ENCODE measurements around the gene BPIFA3.

BPIFA3 gene

DNA sequence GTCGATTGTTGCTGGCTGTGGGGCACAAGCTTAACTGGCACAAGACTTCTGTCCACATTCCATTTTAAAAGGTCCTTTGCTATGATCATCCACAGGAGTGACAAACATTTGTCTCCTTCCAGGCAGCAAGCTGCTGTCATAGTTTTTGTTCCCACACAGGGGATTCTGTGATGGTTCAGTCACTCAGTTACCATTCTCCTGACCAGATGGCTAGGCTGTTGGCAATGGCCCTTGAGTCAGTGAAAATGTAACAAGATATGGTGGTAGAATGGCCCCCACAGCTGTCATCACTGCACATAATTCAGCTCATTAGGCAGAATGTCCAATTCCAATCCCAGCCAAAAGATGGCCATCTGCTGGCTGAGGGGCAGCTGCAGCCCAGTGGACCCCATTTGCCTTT, 32.3 kb downstream of the BPIFA3 start (continued):
- TF ChIP-seq ZNF155 (tag by site-specific recombination; IDR thresholded peaks at IDR 0.05) = no peak
- no peak for TF ChIP-seq ZNF138 (tag by site-specific recombination; IDR thresholded peaks at IDR 0.05; ENCODE audit: borderline replicate concordance)

DNA sequence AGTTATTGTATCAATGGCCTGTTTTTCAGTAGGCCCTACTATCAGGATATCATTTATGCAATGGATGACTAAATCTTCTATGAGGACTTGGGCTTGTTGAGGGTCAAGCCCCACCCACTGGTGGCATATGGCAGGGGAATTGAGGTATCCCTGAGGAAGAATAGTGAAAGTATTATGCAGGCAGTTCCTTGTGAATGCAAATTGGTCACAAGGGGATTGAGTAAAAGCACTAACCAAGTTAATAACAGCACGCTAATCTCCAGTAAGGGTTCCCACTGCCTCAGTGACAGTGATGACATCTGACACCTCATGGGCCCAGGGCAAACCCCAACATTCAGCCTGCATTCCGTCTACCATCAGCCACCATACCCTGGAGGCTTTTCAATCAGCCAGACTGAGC, 33.5 kb downstream of the BPIFA3 start:
- TF ChIP-seq, protein P1, sequence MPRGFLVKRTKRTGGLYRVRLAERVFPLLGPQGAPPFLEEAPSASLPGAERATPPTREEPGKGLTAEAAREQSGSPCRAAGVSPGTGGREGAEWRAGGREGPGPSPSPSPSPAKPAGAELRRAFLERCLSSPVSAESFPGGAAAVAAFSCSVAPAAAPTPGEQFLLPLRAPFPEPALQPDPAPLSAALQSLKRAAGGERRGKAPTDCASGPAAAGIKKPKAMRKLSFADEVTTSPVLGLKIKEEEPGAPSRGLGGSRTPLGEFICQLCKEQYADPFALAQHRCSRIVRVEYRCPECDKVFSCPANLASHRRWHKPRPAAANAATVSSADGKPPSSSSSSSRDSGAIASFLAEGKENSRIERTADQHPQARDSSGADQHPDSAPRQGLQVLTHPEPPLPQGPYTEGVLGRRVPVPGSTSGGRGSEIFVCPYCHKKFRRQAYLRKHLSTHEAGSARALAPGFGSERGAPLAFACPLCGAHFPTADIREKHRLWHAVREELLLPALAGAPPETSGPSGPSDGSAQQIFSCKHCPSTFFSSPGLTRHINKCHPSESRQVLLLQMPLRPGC (tag by site-specific recombination; IDR thresholded peaks at IDR 0.05) = no peak
- TF ChIP-seq KLF8 (tag by site-specific recombination; IDR thresholded peaks at IDR 0.05) (no peak), ZNF214 (tag by site-specific recombination; IDR thresholded peaks at IDR 0.05; ENCODE audit: borderline replicate concordance) (no peak), PRDM1 (tag by site-specific recombination; IDR thresholded peaks at IDR 0.05) (no peak), ZNF211 (tag by site-specific recombination; IDR thresholded peaks at IDR 0.05; ENCODE audit: low read depth) (no peak), ZNF292 (tag by site-specific recombination; IDR thresholded peaks at IDR 0.05; ENCODE audit: borderline replicate concordance, low read depth) (no peak)
- TF ChIP-seq, protein P2, sequence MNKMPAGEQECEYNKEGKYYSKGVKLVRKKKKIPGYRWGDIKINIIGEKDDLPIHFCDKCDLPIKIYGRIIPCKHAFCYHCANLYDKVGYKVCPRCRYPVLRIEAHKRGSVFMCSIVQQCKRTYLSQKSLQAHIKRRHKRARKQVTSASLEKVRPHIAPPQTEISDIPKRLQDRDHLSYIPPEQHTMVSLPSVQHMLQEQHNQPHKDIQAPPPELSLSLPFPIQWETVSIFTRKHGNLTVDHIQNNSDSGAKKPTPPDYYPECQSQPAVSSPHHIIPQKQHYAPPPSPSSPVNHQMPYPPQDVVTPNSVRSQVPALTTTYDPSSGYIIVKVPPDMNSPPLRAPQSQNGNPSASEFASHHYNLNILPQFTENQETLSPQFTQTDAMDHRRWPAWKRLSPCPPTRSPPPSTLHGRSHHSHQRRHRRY (tag by site-specific recombination; IDR thresholded peaks at IDR 0.05) = no peak
- ChIA-PET POLR2A (no interaction called here), CTCF (no interaction called here)
- Histone ChIP-seq H3K4me3 (ENCODE audit: low read depth, low read length) (no peak overlapping the region), H3K27ac (ENCODE audit: extremely low read depth, low read depth, low read length) (no peak overlapping the region), H3K4me1 (ENCODE audit: control insufficient read depth, insufficient read depth, low read length) (no peaks in the 10 kb centered on the region), H3K9me3 (ENCODE audit: control insufficient read depth, insufficient read depth, low read depth, low read length) (no peaks in the 10 kb centered on the region), H3K36me3 (ENCODE audit: control insufficient read depth in 2 of 2, insufficient read depth in 1 of 2, low read length in 2 of 2) (no peaks in the 10 kb centered on the region)

DNA sequence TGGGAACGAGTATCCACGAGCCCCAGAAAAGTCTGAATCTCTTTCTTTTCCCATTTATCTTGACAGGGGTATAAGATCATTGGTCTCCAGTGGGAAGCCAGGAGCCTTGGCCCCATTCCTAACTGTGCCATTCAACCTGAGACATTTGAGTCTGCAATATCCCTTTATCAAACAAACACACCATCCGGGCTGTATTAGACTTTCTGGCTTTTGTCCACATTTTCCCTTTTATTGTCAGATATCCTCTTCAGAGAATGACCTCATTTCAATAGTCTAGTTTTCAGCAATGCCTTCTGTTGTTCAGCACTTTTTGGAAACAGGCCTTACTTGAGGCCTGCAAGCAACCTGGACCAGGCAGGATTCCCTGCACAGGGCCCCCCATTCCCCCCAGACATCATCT, 34.3 kb downstream of the BPIFA3 start:
- Histone ChIP-seq H3K27ac (ENCODE audit: extremely low read depth, low read depth, low read length) (no peak overlapping the region), H3K4me1 (ENCODE audit: control insufficient read depth, insufficient read depth, low read length) (no peaks in the 10 kb centered on the region), H3K4me3 (ENCODE audit: low read depth, low read length) (no peak overlapping the region), H3K36me3 (ENCODE audit: control insufficient read depth in 2 of 2, insufficient read depth in 1 of 2, low read length in 2 of 2) (no peaks in the 10 kb centered on the region), H3K9me3 (ENCODE audit: control insufficient read depth, insufficient read depth, low read depth, low read length) (no peaks in the 10 kb centered on the region)
- TF ChIP-seq IKZF3 (tag by site-specific recombination; IDR thresholded peaks at IDR 0.05) = no peak
- no peak for TF ChIP-seq KLF7 (tag by site-specific recombination; IDR thresholded peaks at IDR 0.05; ENCODE audit: borderline replicate concordance)
- TF ChIP-seq, protein P3, sequence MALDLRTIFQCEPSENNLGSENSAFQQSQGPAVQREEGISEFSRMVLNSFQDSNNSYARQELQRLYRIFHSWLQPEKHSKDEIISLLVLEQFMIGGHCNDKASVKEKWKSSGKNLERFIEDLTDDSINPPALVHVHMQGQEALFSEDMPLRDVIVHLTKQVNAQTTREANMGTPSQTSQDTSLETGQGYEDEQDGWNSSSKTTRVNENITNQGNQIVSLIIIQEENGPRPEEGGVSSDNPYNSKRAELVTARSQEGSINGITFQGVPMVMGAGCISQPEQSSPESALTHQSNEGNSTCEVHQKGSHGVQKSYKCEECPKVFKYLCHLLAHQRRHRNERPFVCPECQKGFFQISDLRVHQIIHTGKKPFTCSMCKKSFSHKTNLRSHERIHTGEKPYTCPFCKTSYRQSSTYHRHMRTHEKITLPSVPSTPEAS (tag by site-specific recombination; IDR thresholded peaks at IDR 0.05) = no peak
- TF ChIP-seq, protein P4, sequence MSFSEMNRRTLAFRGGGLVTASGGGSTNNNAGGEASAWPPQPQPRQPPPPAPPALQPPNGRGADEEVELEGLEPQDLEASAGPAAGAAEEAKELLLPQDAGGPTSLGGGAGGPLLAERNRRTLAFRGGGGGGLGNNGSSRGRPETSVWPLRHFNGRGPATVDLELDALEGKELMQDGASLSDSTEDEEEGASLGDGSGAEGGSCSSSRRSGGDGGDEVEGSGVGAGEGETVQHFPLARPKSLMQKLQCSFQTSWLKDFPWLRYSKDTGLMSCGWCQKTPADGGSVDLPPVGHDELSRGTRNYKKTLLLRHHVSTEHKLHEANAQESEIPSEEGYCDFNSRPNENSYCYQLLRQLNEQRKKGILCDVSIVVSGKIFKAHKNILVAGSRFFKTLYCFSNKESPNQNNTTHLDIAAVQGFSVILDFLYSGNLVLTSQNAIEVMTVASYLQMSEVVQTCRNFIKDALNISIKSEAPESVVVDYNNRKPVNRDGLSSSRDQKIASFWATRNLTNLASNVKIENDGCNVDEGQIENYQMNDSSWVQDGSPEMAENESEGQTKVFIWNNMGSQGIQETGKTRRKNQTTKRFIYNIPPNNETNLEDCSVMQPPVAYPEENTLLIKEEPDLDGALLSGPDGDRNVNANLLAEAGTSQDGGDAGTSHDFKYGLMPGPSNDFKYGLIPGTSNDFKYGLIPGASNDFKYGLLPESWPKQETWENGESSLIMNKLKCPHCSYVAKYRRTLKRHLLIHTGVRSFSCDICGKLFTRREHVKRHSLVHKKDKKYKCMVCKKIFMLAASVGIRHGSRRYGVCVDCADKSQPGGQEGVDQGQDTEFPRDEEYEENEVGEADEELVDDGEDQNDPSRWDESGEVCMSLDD (tag by site-specific recombination; IDR thresholded peaks at IDR 0.05) = no peak
- no peak for TF ChIP-seq ZNF76 (tag by site-specific recombination; IDR thresholded peaks at IDR 0.05; ENCODE audit: borderline replicate concordance, low read depth)
- TF ChIP-seq ZNF19 (tag by site-specific recombination; IDR thresholded peaks at IDR 0.05; ENCODE audit: low read depth) = no peak
- no peak for TF ChIP-seq ZNF785 (tag by site-specific recombination; IDR thresholded peaks at IDR 0.05)
- no peak for TF ChIP-seq ZNF791 (tag by site-specific recombination; IDR thresholded peaks at IDR 0.05)
- TF ChIP-seq, protein P5, sequence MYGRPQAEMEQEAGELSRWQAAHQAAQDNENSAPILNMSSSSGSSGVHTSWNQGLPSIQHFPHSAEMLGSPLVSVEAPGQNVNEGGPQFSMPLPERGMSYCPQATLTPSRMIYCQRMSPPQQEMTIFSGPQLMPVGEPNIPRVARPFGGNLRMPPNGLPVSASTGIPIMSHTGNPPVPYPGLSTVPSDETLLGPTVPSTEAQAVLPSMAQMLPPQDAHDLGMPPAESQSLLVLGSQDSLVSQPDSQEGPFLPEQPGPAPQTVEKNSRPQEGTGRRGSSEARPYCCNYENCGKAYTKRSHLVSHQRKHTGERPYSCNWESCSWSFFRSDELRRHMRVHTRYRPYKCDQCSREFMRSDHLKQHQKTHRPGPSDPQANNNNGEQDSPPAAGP (tag by site-specific recombination; IDR thresholded peaks at IDR 0.05) = no peak
- no peak for TF ChIP-seq ZNF777 (tag by site-specific recombination; IDR thresholded peaks at IDR 0.05; ENCODE audit: borderline replicate concordance)
- ChIA-PET CTCF (interaction anchor here (0.7 kb wide), 1 partner anchor 48 kb away, joined by 3 read pairs; no protein-coding TSS in a partner anchor), POLR2A (no interaction called here)
